OCI-LY7 (cell line): Measurements from ENCODE around the gene PSMC3IP. TPM values are rescaled to one million over a fixed set of nuclear protein-coding genes. Genes with fewer than 3 reads are reported as not detected.
A peak's percentile ranks its signal among the peaks of the same experiment; 100 is the strongest.
"Not testable (repeated sequence)": the region's sequence is repeated elsewhere in the genome, so short reads cannot be mapped to it uniquely, and the experiment has no call there.

Experiments
- BruUV-seq: library from RNA; stranded (reverse); fragments of 400-500 nt; replicated peaks from 2 replicates; lab custom pipeline; 2021; lab: Mats Ljungman, UMichigan
- CTCF ChIA-PET: fragments of 300-600 bp; sonication (Branson Sonifier 250); formaldehyde crosslinking; loops from one replicate; lab custom pipeline; 2022; ENCODE audit warnings: antibody characterized with exemption; ENCODE audit not compliant: unreplicated experiment; lab: Charles Lee
- POLR2A ChIA-PET: fragments of 300-600 bp; sonication (Branson Sonifier 250); formaldehyde crosslinking; loops from one replicate; lab custom pipeline; 2022; ENCODE audit warnings: antibody characterized with exemption; lab: Charles Lee
- DNase-seq: peaks from one replicate; pipeline ENCODE4 v3.0.0-alpha.2; 2015; ENCODE audit warnings: low spot score
- H2AFZ ChIP-seq: fragments of 200-600 bp; sonication (generic), shearing (Covaris generic); 2 replicates; pipeline ENCODE4 v1.6.1; 2014; ENCODE audit warnings: mild to moderate bottlenecking, antibody characterized with exemption, low read length, moderate library complexity
- H3K27ac ChIP-seq: fragments of 200-600 bp; sonication (generic); 2 replicates; pipeline ENCODE4 v1.5.1; 2014; ENCODE audit warnings: mixed run types, low read depth, mild to moderate bottlenecking, moderate library complexity, low read length, inconsistent platforms; ENCODE audit not compliant: poor library complexity, severe bottlenecking
- H3K36me3 ChIP-seq: fragments of 200-600 bp; sonication (generic); 2 replicates; pipeline ENCODE4 v1.6.1; 2014; ENCODE audit warnings: mild to moderate bottlenecking, antibody characterized with exemption, low read length, moderate library complexity, mixed read lengths; ENCODE audit not compliant: insufficient read depth
- H3K4me1 ChIP-seq: fragments of 200-600 bp; sonication (generic); 2 replicates; pipeline ENCODE4 v1.5.1; 2014; ENCODE audit warnings: mild to moderate bottlenecking, low read length; ENCODE audit not compliant: insufficient read depth, poor library complexity, severe bottlenecking
- H3K4me2 ChIP-seq: fragments of 200-600 bp; sonication (generic); 2 replicates; pipeline ENCODE4 v1.6.1; 2014; ENCODE audit warnings: mild to moderate bottlenecking, low read length
- H3K4me3 ChIP-seq: fragments of 200-600 bp; sonication (generic); 2 replicates; pipeline ENCODE4 v1.5.1; 2014; ENCODE audit warnings: mild to moderate bottlenecking, low read depth, low read length; ENCODE audit not compliant: poor library complexity, severe bottlenecking
- H3K79me2 ChIP-seq: fragments of 200-600 bp; sonication (generic); 2 replicates; pipeline ENCODE4 v1.6.1; 2016; ENCODE audit warnings: low read depth, mild to moderate bottlenecking, low read length, moderate library complexity, mixed read lengths; ENCODE audit not compliant: insufficient read depth
- H3K9me2 ChIP-seq: fragments of 200-600 bp; sonication (generic); 2 replicates; pipeline ENCODE4 v1.6.1; 2016; ENCODE audit warnings: mild to moderate bottlenecking, low read length, mixed read lengths; ENCODE audit not compliant: insufficient read depth
- H3K9me3 ChIP-seq: fragments of 200-600 bp; sonication (generic); 2 replicates; pipeline ENCODE4 v1.6.1; 2014; ENCODE audit warnings: mild to moderate bottlenecking, mixed run types, low read length, mixed read lengths
- H4K20me1 ChIP-seq: fragments of 200-600 bp; sonication (generic); 2 replicates; pipeline ENCODE4 v1.6.1; 2014; ENCODE audit warnings: mild to moderate bottlenecking, antibody characterized with exemption, low read length, moderate library complexity, mixed read lengths; ENCODE audit not compliant: insufficient read depth
- EZH2phosphoT487 ChIP-seq: fragments of 200-600 bp; sonication (generic); IDR thresholded peaks from 2 replicates; pipeline ENCODE4 v1.6.1; 2018; ENCODE audit warnings: low read depth, borderline replicate concordance, mild to moderate bottlenecking, mixed run types, antibody characterized with exemption, low read length, moderate library complexity, mixed read lengths
- intact Hi-C: fragments of 100-400 bp; cut with micrococcal nuclease; formaldehyde crosslinking; loops from one replicate; pipeline ENCODE4 v1.10.0; 2022; ENCODE audit not compliant: unreplicated experiment
- total RNA-seq, 2 experiments: library from RNA; depleted of rRNA in 1 of 2; stranded (reverse); fragments of >200 nt in 1 of 2; shearing (Covaris generic) in 1 of 2; gene quantifications; 2 replicates each; pipeline ENCODE4 v1.2.3, GENCODE V29; 2014 to 2022
- TF ChIP-seq, protein P1 (sequence below): fragments of 200-600 bp; sonication (generic); conservative IDR thresholded peaks from 2 replicates; pipeline ENCODE4 v1.5.1; 2014; ENCODE audit warnings: mild to moderate bottlenecking, antibody characterized with exemption, low read length, moderate library complexity, mixed read lengths

PSMC3IP gene
- total RNA-seq, 2 experiments from 2014 or later, result 27.3 to 36.4 TPM

DNA sequence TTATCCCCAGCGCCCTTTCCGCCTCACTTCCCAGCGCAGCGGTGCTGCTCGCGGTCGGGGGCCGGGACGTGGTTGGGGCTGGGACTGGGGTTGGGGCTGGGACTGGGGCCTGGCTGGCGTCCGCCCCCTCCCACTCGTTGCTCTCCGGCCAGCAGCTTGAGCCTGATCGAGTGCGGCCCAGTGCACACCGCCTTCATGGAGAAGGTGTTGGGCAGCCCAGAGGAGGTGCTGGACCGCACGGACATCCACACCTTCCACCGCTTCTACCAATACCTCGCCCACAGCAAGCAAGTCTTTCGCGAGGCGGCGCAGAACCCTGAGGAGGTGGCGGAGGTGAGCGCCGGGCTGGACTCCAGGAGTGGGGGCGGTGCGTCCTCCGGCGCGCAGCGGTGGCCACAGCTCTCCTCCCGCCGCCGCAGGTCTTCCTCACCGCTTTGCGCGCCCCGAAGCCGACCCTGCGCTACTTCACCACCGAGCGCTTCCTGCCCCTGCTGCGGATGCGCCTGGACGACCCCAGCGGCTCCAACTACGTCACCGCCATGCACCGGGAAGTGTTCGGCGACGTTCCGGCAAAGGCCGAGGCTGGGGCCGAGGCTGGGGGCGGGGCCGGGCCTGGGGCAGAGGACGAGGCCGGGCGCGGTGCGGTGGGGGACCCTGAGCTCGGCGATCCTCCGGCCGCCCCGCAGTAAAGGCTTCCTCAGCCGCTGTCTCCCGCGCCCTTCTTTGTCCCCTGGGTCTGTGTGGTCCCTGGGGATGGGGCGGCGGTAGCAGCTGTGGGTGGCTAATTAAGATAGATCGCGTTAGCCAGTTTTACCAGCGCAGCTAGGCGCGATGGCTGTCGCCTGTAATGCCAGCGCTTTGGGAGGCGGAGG is 23.0 kb downstream of the PSMC3IP start:
- Histone ChIP-seq H4K20me1 (no peaks in the 10 kb centered on the region), H3K27ac (peak overlapping the region; percentile 64), H3K4me3 (peak overlapping the region; percentile 87), H3K79me2 (no peaks in the 10 kb centered on the region), H3K4me1 (peaks cover 26% of the 10 kb centered on the region), H2AFZ (peak overlapping the region; percentile 54; the same call in 1 of the 2 replicates), H3K4me2 (peak overlapping the region; percentile 86), H3K9me3 (no peaks in the 10 kb centered on the region), H3K36me3 (no peaks in the 10 kb centered on the region), H3K9me2 (no peaks in the 10 kb centered on the region)
- peak; percentile 93 for DNase-seq
- TF ChIP-seq, protein P1, sequence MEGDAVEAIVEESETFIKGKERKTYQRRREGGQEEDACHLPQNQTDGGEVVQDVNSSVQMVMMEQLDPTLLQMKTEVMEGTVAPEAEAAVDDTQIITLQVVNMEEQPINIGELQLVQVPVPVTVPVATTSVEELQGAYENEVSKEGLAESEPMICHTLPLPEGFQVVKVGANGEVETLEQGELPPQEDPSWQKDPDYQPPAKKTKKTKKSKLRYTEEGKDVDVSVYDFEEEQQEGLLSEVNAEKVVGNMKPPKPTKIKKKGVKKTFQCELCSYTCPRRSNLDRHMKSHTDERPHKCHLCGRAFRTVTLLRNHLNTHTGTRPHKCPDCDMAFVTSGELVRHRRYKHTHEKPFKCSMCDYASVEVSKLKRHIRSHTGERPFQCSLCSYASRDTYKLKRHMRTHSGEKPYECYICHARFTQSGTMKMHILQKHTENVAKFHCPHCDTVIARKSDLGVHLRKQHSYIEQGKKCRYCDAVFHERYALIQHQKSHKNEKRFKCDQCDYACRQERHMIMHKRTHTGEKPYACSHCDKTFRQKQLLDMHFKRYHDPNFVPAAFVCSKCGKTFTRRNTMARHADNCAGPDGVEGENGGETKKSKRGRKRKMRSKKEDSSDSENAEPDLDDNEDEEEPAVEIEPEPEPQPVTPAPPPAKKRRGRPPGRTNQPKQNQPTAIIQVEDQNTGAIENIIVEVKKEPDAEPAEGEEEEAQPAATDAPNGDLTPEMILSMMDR, result no peak
- no peak for TF ChIP-seq EZH2phosphoT487
- ChIA-PET CTCF (no interaction called here), POLR2A (no interaction called here)
- intact Hi-C loops, result no loop called here
- TSS peak; percentile 60 for BruUV-seq

- Histone ChIP-seq H4K20me1 (no peaks in the 10 kb centered on the region), H2AFZ (peak overlapping the region; percentile 54; the same call in 1 of the 2 replicates), H3K9me2 (no peaks in the 10 kb centered on the region), H3K36me3 (no peaks in the 10 kb centered on the region), H3K27ac (peak overlapping the region; percentile 64), H3K9me3 (no peaks in the 10 kb centered on the region), H3K4me3 (peak overlapping the region; percentile 87), H3K4me1 (peaks cover 23% of the 10 kb centered on the region), H3K79me2 (no peaks in the 10 kb centered on the region), H3K4me2 (peak overlapping the region; percentile 86)
- ChIA-PET POLR2A (no interaction called here), CTCF (no interaction called here)
- intact Hi-C loops, result no loop called here
- BruUV-seq, result no TSS peak
- DNase-seq, result no peak
- no peak for TF ChIP-seq EZH2phosphoT487
- TF ChIP-seq, protein P1, result no peak
These were observed 23.7 kb downstream of the PSMC3IP start for GRCh38 chr17:42553866-42554249.

DNA sequence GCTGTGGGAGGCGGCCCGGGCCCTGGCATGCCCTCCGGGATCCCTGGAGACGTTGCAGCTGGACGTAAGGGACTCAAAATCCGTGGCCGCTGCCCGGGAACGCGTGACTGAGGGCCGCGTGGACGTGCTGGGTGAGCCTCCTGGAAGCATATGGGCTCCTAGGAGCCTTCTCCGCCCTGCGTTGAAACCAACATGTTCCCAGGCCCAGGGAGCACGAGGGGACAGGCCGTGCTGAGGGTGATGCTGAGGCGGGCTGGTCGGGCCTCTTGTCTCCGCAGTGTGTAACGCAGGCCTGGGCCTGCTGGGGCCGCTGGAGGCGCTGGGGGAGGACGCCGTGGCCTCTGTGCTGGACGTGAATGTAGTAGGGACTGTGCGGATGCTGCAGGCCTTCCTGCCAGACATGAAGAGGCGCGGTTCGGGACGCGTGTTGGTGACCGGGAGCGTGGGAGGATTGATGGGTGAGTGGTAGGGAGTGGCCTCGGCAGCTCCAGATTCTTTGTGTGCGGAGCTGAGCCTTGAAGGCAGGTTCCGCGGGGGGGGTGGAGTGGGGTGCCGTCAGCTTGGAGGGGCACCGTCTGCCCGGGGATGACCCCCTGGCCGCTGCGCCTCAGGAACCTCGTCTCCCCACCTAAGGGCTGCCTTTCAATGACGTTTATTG is 24.2 kb downstream of the PSMC3IP start:
- Histone ChIP-seq H2AFZ (no peak overlapping the region), H3K4me3 (peak overlapping the region; percentile 87), H3K9me3 (no peaks in the 10 kb centered on the region), H4K20me1 (no peaks in the 10 kb centered on the region), H3K27ac (no peak overlapping the region), H3K4me2 (peak overlapping the region; percentile 86), H3K9me2 (no peaks in the 10 kb centered on the region), H3K36me3 (no peaks in the 10 kb centered on the region), H3K4me1 (peaks cover 29% of the 10 kb centered on the region), H3K79me2 (no peaks in the 10 kb centered on the region)
- ChIA-PET CTCF (no interaction called here), POLR2A (no interaction called here)
- TF ChIP-seq, protein P1, result no peak
- intact Hi-C loops, result no loop called here
- no peak for DNase-seq
- BruUV-seq, result no TSS peak

- peak within 1 kb of the TSS; percentile 87 for H3K4me3 ChIP-seq
- BruUV-seq, H2AFZ ChIP-seq, CTCF ChIA-PET, H3K9me3 ChIP-seq, intact Hi-C loops, H4K20me1 ChIP-seq, H3K36me3 ChIP-seq, H3K79me2 ChIP-seq, H3K9me2 ChIP-seq, POLR2A ChIA-PET, DNase-seq, H3K27ac ChIP-seq: not testable (repeated sequence)
- H3K4me2 ChIP-seq, result peak within 1 kb of the TSS; percentile 86
- H3K4me1 ChIP-seq, result peaks cover 29% of the 10 kb centered on the region
These were observed 24.8 kb downstream of the PSMC3IP start, which contains the start of gene HSD17B1 for GRCh38 chr17:42552736-42553135. Gene HSD17B1, plus strand, starts transcription at chr17:42552923. Its CDS starts 11 bp downstream, at chr17:42552934.
